Duodenal mucosa (tissue), 2 donors: ENCODE data around the gene CCL22.

Experiments
- H3K27ac ChIP-seq: one replicate; pipeline ENCODE4 v1.7.0; 2013; ENCODE audit warnings: low read depth, low read length
- H3K27me3 ChIP-seq, 2 donors: one replicate each; pipeline ENCODE4 v1.7.0; 2013; ENCODE audit warnings: low read length in 2 of 2, control low read depth in 1 of 2; ENCODE audit not compliant: insufficient read depth in 2 of 2, control insufficient read depth in 1 of 2
- H3K36me3 ChIP-seq, 2 donors: one replicate each; pipeline ENCODE4 v1.7.0; 2013; ENCODE audit warnings: low read length in 2 of 2, control low read depth in 1 of 2; ENCODE audit not compliant: insufficient read depth in 2 of 2, control insufficient read depth in 1 of 2
- H3K4me1 ChIP-seq, 2 donors: one replicate each; pipeline ENCODE4 v1.7.0; 2013; ENCODE audit warnings: low read length in 2 of 2, control low read depth in 1 of 2; ENCODE audit not compliant: insufficient read depth in 2 of 2, control insufficient read depth in 1 of 2
- H3K4me3 ChIP-seq, 2 donors: one replicate each; pipeline ENCODE4 v1.7.0; 2013; ENCODE audit warnings: low read length in 2 of 2, low read depth in 1 of 2
- H3K9ac ChIP-seq, 2 donors: one replicate each; pipeline ENCODE4 v1.7.0; 2013; ENCODE audit warnings: low read length in 2 of 2, low read depth in 1 of 2
- H3K9me3 ChIP-seq, 2 donors: one replicate each; pipeline ENCODE4 v1.7.0; 2013; ENCODE audit warnings: low read length in 2 of 2, control low read depth in 1 of 2; ENCODE audit not compliant: control insufficient read depth in 1 of 2

The CCL22 gene

GRCh38 chr16:57384248-57385070 lies 25.9 kb downstream of the CCL22 start:
- no peak overlapping the region for H3K4me3 ChIP-seq
- no peak overlapping the region for H3K27ac ChIP-seq
- no peak overlapping the region for H3K9ac ChIP-seq
- H3K9me3 ChIP-seq = no peaks in the 10 kb centered on the region
- H3K36me3 ChIP-seq = no peaks in the 10 kb centered on the region
- H3K27me3 ChIP-seq = no peaks in the 10 kb centered on the region
- H3K4me1 ChIP-seq = peaks cover 14 to 24% of the 10 kb centered on the region in 2 donors

GRCh38 chr16:57385083-57385482 lies 26.5 kb downstream of the CCL22 start:
- Histone ChIP-seq H3K27ac (no peak overlapping the region), H3K4me3 (no peak overlapping the region), H3K9me3 (no peaks in the 10 kb centered on the region), H3K4me1 (peaks cover 14 to 24% of the 10 kb centered on the region in 2 donors), H3K36me3 (no peaks in the 10 kb centered on the region), H3K27me3 (no peaks in the 10 kb centered on the region), H3K9ac (no peak overlapping the region)

GRCh38 chr16:57386381-57386951 lies 27.9 kb downstream of the CCL22 start:
- peaks cover 14 to 24% of the 10 kb centered on the region in 2 donors for H3K4me1 ChIP-seq
- no peaks in the 10 kb centered on the region for H3K36me3 ChIP-seq
- no peak overlapping the region for H3K9ac ChIP-seq
- no peaks in the 10 kb centered on the region for H3K27me3 ChIP-seq
- no peak overlapping the region for H3K27ac ChIP-seq
- H3K4me3 ChIP-seq = no peak overlapping the region
- H3K9me3 ChIP-seq = no peaks in the 10 kb centered on the region

GRCh38 chr16:57387598-57388354 lies 29.2 kb downstream of the CCL22 start:
- no peaks in the 10 kb centered on the region for H3K36me3 ChIP-seq

GRCh38 chr16:57388359-57389086 lies 29.9 kb downstream of the CCL22 start:
- Histone ChIP-seq H3K36me3 (no peaks in the 10 kb centered on the region), H3K27ac (no peak overlapping the region), H3K27me3 (no peaks in the 10 kb centered on the region), H3K4me1 (peaks cover 11 to 22% of the 10 kb centered on the region in 2 donors), H3K4me3 (no peak overlapping the region), H3K9me3 (no peaks in the 10 kb centered on the region), H3K9ac (no peak overlapping the region)

More at GRCh38 chr16:57387598-57388354, 29.2 kb downstream of the CCL22 start:
- peaks cover 14 to 24% of the 10 kb centered on the region in 2 donors for H3K4me1 ChIP-seq
- no peaks in the 10 kb centered on the region for H3K9me3 ChIP-seq
- no peak overlapping the region for H3K4me3 ChIP-seq
- no peak overlapping the region for H3K27ac ChIP-seq
- H3K9ac ChIP-seq = no peak overlapping the region
- no peaks in the 10 kb centered on the region for H3K27me3 ChIP-seq

- no peaks in the 10 kb centered on the region for H3K9me3 ChIP-seq
- H3K9ac ChIP-seq = no peak overlapping the region
- no peaks in the 10 kb centered on the region for H3K27me3 ChIP-seq
- no peak overlapping the region for H3K27ac ChIP-seq
- H3K36me3 ChIP-seq = no peaks in the 10 kb centered on the region
- H3K4me1 ChIP-seq = peaks cover 6 to 16% of the 10 kb centered on the region in 2 donors
- H3K4me3 ChIP-seq = no peak overlapping the region
These were observed 30.5 kb downstream of the CCL22 start for GRCh38 chr16:57389087-57389468.

- Histone ChIP-seq H3K9me3 (no peaks in the 10 kb centered on the region), H3K4me1 (peaks cover 0 to 9% of the 10 kb centered on the region in 2 donors), H3K9ac (no peak overlapping the region), H3K27me3 (no peaks in the 10 kb centered on the region), H3K27ac (no peak overlapping the region), H3K36me3 (no peaks in the 10 kb centered on the region), H3K4me3 (no peak overlapping the region)
These were observed 32.2 kb downstream of the CCL22 start for GRCh38 chr16:57390636-57391295.

GRCh38 chr16:57391300-57391699 lies 32.7 kb downstream of the CCL22 start:
- H3K36me3 ChIP-seq = no peaks in the 10 kb centered on the region
- H3K9me3 ChIP-seq = no peaks in the 10 kb centered on the region
- no peaks in the 10 kb centered on the region for H3K27me3 ChIP-seq
- no peak overlapping the region for H3K9ac ChIP-seq
- no peak overlapping the region for H3K4me3 ChIP-seq
- H3K4me1 ChIP-seq = peaks cover 0 to 9% of the 10 kb centered on the region in 2 donors
- H3K27ac ChIP-seq = no peak overlapping the region

GRCh38 chr16:57391708-57392107 lies 33.1 kb downstream of the CCL22 start:
- no peak overlapping the region for H3K4me3 ChIP-seq
- H3K9ac ChIP-seq = no peak overlapping the region
- H3K9me3 ChIP-seq = no peaks in the 10 kb centered on the region
- no peak overlapping the region for H3K27ac ChIP-seq
- no peaks in the 10 kb centered on the region for H3K27me3 ChIP-seq
- H3K4me1 ChIP-seq = peaks cover 0 to 9% of the 10 kb centered on the region in 2 donors
- no peaks in the 10 kb centered on the region for H3K36me3 ChIP-seq
